GM19463 (cell line): Measurements from ENCODE around the gene DRG2.

Source experiments
- ATAC-seq: cut with Tn5 transposase; IDR thresholded peaks from one replicate; pipeline ENCODE4 v1.9.1; 2021; ENCODE audit warnings: mild to moderate bottlenecking, moderate library complexity; ENCODE audit not compliant: unreplicated experiment

DRG2 gene

DNA sequence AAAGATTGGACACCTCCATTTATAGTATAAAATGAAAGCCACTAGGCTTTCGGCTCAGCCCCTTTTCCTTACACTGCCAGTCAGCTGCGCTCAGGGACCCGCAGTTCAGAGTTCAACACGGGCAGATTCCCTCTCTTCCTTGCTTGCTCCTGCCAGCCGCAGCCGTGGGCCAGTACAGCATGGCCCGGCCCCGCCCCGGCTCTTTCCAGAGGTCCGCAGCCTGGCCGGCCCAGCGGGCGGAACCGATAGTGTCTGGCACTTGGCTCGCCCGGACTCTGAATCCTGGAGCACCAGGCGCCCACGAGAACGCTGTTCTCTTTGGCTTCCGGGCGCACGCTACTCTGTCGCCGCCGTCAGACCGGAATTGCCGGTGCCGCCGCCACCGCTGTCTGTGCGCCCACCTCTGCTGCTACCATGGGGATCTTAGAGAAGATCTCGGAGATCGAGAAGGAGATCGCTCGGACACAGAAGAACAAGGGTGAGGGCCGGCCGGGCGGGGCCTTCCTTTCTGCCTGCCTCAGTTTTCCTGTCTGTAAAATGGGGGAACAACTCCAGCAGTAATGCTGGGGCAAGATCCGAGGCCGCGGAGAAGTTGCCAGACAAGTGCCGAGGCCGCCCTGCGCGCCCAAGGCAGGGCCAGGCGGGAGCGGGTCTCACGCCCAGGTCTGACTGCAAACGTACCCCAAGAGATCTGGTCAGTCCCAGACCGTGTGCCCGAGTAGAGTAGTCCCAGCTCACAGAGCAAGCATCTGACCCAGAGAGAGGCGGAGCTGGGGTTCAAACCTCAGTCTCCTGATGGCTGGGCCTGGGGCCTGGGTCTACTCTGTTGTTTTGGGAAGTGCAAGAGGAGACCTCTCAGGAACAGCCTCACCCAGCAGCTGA is at the start of gene DRG2:
Gene DRG2, plus strand, starts transcription at position 339 of the 882 bp plus-strand sequence. Its CDS starts 76 bp downstream, at position 415.
- ATAC-seq: peak; percentile 77

DNA sequence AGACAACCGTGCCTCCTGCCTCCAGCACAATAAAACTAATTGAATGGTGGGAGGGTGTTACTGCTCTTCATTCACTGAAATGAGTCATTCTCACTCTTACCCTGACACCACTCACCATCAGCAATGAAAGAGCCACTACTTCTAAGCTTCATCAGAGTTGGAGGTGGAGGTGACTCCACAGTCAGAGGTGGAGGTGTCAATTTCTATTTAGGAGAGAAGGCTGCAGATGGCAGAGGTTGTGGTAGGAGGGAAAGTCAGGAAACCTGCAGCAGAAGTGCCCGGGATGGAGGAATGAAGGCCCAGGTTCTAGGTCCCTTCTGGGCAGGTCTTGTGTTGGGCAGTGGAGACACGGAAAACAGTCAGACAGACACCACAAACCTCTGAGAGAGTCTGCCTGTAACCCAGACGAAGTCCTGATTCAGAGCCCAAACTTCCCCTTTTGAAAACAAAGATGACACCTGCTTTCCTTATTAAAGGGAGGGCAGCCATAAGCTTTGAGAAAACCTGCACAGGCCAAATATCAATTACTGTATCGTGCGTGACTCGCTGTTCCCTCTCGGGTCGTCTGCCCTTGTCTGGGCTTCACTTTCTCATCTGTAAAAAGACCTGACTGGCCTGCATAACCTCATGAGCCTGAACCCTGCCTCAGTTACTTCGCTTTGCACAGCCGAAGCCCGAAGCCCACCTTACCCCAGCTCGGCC is 49.4 kb upstream of the DRG2 start:
- ATAC-seq: no peak

- peak; percentile 85 for ATAC-seq
Observed at GRCh38 chr17:18038861-18039534, 48.8 kb upstream of the DRG2 start, which contains the start of the genes ATPAF2 and GID4. Gene ATPAF2 (minus strand): TSS chr17:18039168. CDS start chr17:18039013, 155 bp downstream. Gene GID4 (plus strand): TSS chr17:18039408. CDS start chr17:18039465, 57 bp downstream.

- ATAC-seq: peak; percentile 28
Observed at GRCh38 chr17:18039535-18040260, 48.0 kb upstream of the DRG2 start.

DNA sequence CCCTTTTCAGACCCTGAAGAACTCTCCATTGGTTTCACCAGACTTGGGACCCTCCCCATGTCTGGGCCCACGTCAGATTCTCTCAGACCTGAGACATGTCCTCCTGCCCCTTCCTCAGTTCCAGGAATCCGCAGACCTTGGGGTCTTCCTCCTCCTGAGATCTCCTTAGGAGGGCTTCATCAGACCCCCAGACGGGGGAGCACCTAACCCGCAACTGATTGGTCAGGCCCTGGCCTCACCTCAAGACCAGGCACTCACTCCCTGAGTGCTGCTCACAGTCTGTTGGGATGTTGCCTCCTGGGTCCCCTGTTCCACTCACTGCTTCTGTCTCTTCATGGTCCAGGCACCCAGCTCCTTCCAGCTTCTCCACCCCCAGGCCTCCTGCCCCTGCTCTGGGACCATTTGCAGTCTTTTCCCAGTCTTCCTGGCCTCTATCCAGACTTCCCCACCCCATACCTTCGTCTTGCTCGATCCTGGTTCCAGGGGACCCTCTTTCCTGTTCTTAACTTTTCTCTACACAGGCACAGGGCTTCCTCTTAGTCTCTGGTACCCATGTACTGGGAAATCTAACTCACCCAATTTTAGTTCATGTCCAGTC is 47.4 kb upstream of the DRG2 start:
- ATAC-seq: no peak

DNA sequence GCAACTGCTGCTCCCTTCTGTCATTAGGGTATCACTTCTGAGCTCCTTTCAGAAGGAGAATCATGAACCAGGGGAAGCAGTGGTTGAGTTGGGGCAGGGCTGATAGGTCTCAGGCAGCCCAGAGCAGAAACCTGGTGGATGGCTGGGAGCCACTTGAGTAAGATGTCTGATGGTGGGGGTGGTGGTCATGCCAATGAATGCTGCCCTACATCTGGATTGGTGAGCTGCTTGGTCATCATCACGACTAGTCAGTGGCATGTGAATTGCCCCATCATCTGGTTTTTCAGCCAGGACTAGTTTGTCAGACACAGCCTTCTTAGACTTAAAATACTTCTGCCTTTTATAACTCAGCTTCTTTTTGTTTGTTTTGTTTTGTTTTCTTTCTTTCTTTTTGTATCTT is 46.0 kb upstream of the DRG2 start:
- ATAC-seq: no peak

- no peak for ATAC-seq
Observed at GRCh38 chr17:18042983-18043382, 44.8 kb upstream of the DRG2 start.

- ATAC-seq: no peak
Observed at GRCh38 chr17:18043491-18043890, 44.3 kb upstream of the DRG2 start.

GRCh38 chr17:18044609-18045008 is 43.1 kb upstream of the DRG2 start:
- no peak for ATAC-seq

GRCh38 chr17:18045691-18046350 is 41.9 kb upstream of the DRG2 start:
- ATAC-seq: no peak

GRCh38 chr17:18055597-18055996 is 32.2 kb upstream of the DRG2 start:
- no peak for ATAC-seq

- ATAC-seq: no peak
Observed at GRCh38 chr17:18056214-18056613, 31.5 kb upstream of the DRG2 start.

- ATAC-seq: no peak
Observed at GRCh38 chr17:18059283-18059682, 28.5 kb upstream of the DRG2 start.

DNA sequence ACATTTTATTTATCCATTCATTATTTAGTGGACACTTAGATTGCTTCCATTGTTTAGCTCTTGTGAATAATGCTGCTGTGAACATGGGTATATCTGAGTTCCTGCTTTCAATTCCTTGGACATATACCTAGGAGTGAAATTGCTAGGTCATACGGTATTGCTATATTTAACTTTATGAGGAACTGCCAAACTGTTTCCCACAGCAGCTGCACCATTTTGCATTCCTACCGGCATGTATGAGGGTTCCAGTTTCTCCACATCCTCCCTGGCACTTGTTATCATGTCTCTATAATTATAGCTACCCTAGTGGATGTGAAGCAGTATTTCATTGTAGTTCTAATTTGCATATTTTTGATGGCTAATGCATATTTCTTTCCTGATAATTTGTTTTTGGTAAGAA is 23.7 kb upstream of the DRG2 start:
- no peak for ATAC-seq

DNA sequence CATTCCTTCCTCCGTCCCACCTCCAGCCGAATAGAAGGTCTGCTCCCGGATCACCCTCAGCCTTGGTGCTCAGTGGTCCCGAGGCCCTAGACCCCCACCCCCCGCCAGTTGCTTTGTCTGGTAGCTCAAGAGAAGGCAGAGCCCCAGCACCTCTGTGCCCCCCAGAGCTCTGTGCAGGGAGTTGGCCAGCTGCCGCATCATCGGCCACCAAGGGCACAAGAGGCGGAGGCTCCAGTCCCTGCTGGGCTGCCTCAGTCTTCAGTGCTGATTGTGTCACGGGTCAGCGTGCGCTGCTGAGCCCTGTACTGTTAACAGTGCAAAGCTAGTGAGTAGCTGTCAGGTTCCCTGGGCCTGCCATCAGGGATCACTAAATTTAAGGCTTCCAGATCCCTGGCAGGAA is 22.2 kb upstream of the DRG2 start:
- ATAC-seq: no peak

- no peak for ATAC-seq
Observed at GRCh38 chr17:18066866-18067265, 20.9 kb upstream of the DRG2 start.

DNA sequence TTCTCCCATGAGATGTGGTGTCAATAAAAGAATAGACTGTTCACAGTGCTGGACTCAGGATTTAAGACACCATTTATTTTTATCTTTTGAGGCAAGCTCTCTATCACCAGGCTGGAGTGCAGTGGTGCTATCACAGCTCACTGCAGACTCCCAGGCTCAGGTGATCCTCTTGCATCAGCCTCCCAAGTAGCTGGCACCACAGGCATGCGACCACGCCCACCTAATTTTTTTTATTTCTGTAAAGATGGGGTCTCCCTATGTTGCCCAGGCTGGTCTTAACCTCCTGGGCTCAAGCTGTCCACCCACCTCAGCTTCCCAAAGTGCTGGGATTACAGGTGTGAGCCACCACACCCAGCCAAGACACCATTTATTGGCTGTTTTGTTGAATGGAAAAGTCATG is 18.6 kb upstream of the DRG2 start:
- ATAC-seq: no peak

- ATAC-seq: no peak
Observed at GRCh38 chr17:18070861-18071340, 16.8 kb upstream of the DRG2 start.

DNA sequence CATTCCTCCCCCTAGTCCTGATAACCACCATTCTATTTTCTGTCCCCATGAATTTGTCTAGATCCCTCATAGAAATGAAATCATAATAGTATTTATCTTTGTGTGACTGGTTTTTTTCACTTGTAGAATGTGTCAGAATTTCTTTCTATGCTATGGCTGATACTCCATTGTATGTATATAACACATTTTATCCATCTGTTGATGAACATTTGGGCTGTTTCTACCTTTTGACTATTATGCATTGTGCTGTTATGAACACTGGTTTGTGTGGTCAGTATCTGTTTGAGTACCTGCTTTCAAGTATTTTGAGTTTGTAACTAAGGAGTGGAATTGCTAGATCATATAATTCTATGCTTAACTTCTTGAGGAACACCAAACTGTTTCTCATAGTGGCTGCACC is 16.0 kb upstream of the DRG2 start:
- ATAC-seq: no peak
